HEK293T (cell line): Measurements from ENCODE around the gene SNTG2.

ENCODE experiments used
- ARNT ChIP-seq: fragments of 450-650 bp; IDR thresholded peaks from 2 replicates; pipeline ENCODE4 v1.6.1; 2017; ENCODE audit warnings: mild to moderate bottlenecking
- BHLHE40 ChIP-seq: fragments of 450-650 bp; IDR thresholded peaks from 2 replicates; pipeline ENCODE4 v1.6.1; 2016; ENCODE audit warnings: mild to moderate bottlenecking, moderate library complexity, borderline replicate concordance
- ELF4 ChIP-seq: fragments of 450-650 bp; IDR thresholded peaks from 2 replicates; pipeline ENCODE4 v1.6.1; 2017; ENCODE audit warnings: antibody characterized with exemption
- FOXA1 ChIP-seq: fragments of 450-650 bp; IDR thresholded peaks from 2 replicates; pipeline ENCODE4 v1.6.1; 2016; ENCODE audit warnings: mild to moderate bottlenecking
- FOXK2 ChIP-seq: fragments of 450-650 bp; IDR thresholded peaks from 2 replicates; pipeline ENCODE4 v1.6.1; 2016; ENCODE audit warnings: mild to moderate bottlenecking
- FOXM1 ChIP-seq: fragments of 450-650 bp; IDR thresholded peaks from 2 replicates; pipeline ENCODE4 v1.6.1; 2017; ENCODE audit warnings: mild to moderate bottlenecking, borderline replicate concordance
- L3MBTL2 ChIP-seq: fragments of 450-650 bp; conservative IDR thresholded peaks from 2 replicates; pipeline ENCODE4 v1.6.1; 2016; ENCODE audit warnings: mild to moderate bottlenecking
- NFRKB ChIP-seq: fragments of 450-650 bp; IDR thresholded peaks from 2 replicates; pipeline ENCODE4 v1.6.1; 2016; ENCODE audit warnings: mild to moderate bottlenecking, moderate library complexity
- SP1 ChIP-seq: fragments of 450-650 bp; IDR thresholded peaks from 2 replicates; pipeline ENCODE4 v1.6.1; 2017
- SUZ12 ChIP-seq: fragments of 450-650 bp; IDR thresholded peaks from 2 replicates; pipeline ENCODE4 v1.6.1; 2016; ENCODE audit warnings: mild to moderate bottlenecking
- TARDBP ChIP-seq: fragments of 450-650 bp; IDR thresholded peaks from 2 replicates; pipeline ENCODE4 v1.6.1; 2016

GRCh38 chr2:1088940-1089339 is 138.3 kb downstream of the SNTG2 start:
- TF ChIP-seq ELF4, result no peak
- no peak for TF ChIP-seq BHLHE40
- no peak for TF ChIP-seq NFRKB
- TF ChIP-seq FOXM1, result no peak
- no peak for TF ChIP-seq FOXA1
- no peak for TF ChIP-seq ARNT
- no peak for TF ChIP-seq TARDBP
- no peak for TF ChIP-seq SUZ12
- TF ChIP-seq FOXK2, result no peak
- no peak for TF ChIP-seq L3MBTL2
- no peak for TF ChIP-seq SP1
